LNCaP clone FGC (cell line): ENCODE data around the gene PAPLN.

Source experiments
- DNase-seq: peaks from one replicate; pipeline ENCODE4 v3.0.0-alpha.2; 2011; ENCODE audit warnings: low read depth
- H3K4me3 ChIP-seq: 2 replicates; pipeline ENCODE4 v1.5.1; 2011; ENCODE audit warnings: mild to moderate bottlenecking, low read depth, low read length, control low read depth
- CTCF ChIP-seq: IDR thresholded peaks from 2 replicates; pipeline ENCODE4 v1.5.1; 2012; ENCODE audit warnings: mild to moderate bottlenecking; ENCODE audit not compliant: control insufficient read depth, insufficient read depth; ENCODE audit errors: extremely low read depth

The PAPLN gene

GRCh38 chr14:73238941-73239340, 1.6 kb downstream of the PAPLN start:
- DNase-seq, result no peak

GRCh38 chr14:73239393-73240241, 2.3 kb downstream of the PAPLN start:
- peak; percentile 10 for DNase-seq
- no peak for TF ChIP-seq CTCF
- no peak overlapping the region for H3K4me3 ChIP-seq

More at GRCh38 chr14:73238941-73239340, 1.6 kb downstream of the PAPLN start:
- no peak for TF ChIP-seq CTCF
- H3K4me3 ChIP-seq, result no peak overlapping the region

GRCh38 chr14:73240816-73241480, 3.6 kb downstream of the PAPLN start:
- H3K4me3 ChIP-seq, result no peak overlapping the region
- no peak for TF ChIP-seq CTCF
- DNase-seq, result no peak

GRCh38 chr14:73241481-73242165, 4.3 kb downstream of the PAPLN start:
- DNase-seq, result no peak
- no peak overlapping the region for H3K4me3 ChIP-seq
- no peak for TF ChIP-seq CTCF

GRCh38 chr14:73242357-73242901, 5.1 kb downstream of the PAPLN start:
- H3K4me3 ChIP-seq, result no peak overlapping the region
- TF ChIP-seq CTCF, result no peak
- DNase-seq, result no peak

GRCh38 chr14:73243341-73243740, 6.0 kb downstream of the PAPLN start:
- no peak overlapping the region for H3K4me3 ChIP-seq
- no peak for TF ChIP-seq CTCF
- DNase-seq, result no peak
